Measurements from ENCODE around the gene TMED4.

GRCh38 chr7:44590910-44591309 is 8.9 kb upstream of the TMED4 start:
- TF ChIP-seq CTCF (IDR thresholded peaks at IDR 0.05) (no peak), EZH2 (IDR thresholded peaks at IDR 0.05; ENCODE audit: borderline replicate concordance, insufficient read depth, low read depth, low read length, poor library complexity, severe bottlenecking) (no peak)

All from B cell (primary cell).